GM21390 (cell line): ENCODE results near the gene DLGAP1.

Experiments
- ATAC-seq: cut with Tn5 transposase; IDR thresholded peaks from one replicate; pipeline ENCODE4 v1.9.1; 2021; ENCODE audit not compliant: unreplicated experiment

Gene DLGAP1

DNA sequence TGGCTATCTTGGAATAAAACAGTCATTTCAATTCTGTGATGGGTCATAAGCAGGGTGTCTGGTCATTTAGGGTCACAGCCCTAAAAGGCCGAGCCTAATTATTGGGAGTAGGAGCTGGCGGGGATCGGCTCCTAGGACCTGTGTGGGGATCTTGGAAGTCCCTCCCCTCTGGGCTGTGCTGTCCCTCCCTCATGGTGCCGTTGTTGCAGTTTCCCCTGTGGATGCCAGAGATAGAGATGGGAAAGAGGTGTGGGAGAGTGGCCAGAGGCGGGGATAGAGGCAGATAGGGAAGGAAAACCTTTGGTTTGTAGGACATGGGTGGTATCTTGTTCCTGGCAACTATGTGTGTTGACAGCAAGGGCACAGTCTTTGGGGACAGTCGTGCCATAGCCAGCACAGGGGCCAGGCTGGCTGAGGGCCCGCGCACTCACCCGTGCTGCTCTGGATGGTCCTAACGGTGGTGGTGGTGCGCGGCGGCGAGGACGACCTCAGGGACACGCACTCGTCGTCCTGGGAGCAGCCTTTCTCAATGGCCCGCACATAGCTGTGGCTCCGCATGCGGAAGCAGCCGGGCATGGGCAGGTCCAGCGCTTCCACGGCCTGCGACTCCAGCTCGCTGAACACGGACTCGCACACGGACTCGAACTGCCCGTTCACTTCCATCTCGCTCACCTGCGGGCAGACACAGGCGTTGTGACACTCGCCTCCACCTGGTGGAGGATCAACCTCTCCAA is 726.2 kb downstream of the DLGAP1 start:
- ATAC-seq: no peak

DNA sequence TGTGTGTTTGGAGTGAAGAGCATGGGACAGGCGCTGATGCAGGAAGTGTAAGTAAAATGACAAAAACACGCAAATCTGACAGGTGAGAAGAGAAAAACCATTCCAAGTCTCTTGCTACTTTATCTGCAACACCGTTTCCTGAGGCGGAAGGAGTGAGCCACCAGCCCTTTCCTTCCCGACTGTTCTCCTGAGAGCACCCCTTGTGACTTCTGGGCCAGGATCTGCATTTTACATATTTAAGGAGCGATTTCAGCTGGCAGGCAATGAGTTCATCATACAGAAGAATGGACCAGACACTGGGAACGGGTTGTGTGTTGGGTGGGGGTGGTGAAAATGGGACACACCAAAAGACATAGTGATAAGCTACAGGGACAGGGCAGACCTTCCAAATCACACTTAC is 727.8 kb downstream of the DLGAP1 start:
- no peak for ATAC-seq

DNA sequence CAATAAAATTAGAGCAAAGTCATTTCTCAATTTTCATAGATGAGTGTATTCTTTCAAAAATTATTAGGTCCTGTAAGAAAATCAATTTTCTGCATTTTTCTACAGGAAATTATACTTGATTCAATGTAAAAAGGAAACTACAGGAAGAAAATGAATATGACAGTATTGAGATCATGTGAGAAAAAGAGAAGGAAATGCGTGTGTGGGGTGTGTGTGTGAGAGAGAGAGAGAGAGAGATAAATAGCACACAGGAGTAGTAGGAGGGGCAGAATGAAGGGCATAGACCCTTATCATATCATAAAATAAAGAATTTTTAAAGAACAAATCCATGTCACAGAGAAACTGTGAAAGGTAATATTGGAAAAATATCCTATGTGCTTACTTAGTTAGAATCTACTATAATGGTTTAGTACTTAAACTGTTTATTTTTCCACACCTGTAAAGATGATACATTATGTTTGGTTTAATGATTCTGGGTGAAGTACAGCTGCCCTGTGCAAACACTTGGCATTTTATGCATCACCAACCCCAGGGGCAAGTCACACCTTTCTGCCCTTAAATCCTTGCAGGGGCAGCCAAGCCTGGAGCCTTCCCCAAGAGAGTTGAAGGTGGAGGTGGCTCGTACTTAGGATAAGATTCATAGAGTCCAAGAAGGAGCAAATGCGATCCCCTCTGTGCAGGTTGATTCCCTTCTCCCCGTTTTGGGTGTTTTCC is 728.7 kb downstream of the DLGAP1 start:
- no peak for ATAC-seq

DNA sequence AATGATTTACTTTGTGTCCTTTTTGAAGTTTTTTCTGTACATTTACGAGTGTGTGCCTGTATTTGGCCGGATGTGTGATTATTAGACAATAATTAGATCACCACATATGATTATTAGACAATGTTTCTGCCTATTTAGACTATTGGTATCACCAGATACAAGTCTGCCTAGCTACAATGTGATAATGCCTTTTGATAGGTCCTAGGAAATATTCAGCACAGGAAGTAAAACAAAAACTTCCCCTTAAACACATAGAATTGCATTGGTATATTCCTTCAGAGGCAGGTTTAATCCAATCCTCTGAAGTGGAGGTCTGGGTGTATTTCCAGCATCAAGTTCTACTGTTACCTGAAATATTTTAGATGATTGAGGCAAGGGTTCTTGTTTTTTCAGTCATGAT is 730.0 kb downstream of the DLGAP1 start:
- no peak for ATAC-seq

DNA sequence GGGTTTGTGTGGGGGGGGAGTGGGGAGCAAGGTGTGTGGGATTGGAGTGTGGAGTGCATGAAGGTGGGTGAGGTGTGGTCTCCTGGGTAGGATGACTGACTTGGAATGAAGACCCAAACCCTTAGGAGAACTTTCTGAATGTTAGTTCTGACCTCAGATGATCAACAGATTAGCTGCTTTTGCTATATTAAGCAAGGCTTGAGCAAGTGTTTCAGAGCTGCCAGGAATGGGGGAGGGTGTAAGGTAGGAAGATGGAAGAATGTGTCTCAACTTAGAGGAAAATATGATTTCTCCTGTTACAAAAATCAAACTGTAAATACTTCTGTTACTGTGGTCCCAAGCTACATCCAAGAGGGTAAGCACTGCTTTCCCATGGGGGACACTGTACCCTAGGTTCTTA is 731.6 kb downstream of the DLGAP1 start:
- no peak for ATAC-seq

DNA sequence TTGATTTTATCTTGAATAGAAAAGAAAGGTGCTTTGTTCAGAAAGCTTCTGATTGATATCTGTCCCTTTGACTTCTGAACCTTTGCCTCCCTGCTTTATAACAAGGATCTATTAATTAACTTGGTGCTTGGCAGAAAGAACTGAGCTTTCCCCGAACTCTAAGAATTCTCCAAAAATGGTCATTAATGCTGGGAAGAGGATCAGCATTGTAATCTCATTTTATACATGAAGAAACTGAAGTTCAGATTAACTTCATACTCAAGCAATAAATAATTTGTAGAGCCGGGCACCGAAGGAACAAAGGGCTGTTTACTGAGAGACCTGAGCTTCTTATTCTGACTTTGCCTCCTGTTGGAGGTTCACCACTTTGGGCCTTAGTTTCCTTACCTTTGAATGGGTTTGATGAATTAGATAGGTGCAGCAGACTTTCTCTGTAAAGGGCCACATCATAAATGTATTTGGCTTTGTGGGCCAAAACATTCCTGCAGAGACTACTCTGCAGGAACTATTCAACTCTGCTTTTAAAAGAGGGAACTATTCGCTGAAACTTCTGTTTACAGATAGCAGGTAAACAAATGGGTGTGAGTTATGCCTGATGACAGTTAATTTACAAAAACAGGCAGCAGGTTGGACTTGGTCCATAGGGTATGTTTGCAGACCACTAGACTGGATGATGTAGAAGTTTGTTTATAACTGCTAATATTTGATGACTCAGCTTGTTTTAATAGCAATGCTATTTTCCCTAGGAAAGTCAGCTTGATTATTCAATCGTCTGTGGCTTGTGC is 732.3 kb downstream of the DLGAP1 start:
- no peak for ATAC-seq

DNA sequence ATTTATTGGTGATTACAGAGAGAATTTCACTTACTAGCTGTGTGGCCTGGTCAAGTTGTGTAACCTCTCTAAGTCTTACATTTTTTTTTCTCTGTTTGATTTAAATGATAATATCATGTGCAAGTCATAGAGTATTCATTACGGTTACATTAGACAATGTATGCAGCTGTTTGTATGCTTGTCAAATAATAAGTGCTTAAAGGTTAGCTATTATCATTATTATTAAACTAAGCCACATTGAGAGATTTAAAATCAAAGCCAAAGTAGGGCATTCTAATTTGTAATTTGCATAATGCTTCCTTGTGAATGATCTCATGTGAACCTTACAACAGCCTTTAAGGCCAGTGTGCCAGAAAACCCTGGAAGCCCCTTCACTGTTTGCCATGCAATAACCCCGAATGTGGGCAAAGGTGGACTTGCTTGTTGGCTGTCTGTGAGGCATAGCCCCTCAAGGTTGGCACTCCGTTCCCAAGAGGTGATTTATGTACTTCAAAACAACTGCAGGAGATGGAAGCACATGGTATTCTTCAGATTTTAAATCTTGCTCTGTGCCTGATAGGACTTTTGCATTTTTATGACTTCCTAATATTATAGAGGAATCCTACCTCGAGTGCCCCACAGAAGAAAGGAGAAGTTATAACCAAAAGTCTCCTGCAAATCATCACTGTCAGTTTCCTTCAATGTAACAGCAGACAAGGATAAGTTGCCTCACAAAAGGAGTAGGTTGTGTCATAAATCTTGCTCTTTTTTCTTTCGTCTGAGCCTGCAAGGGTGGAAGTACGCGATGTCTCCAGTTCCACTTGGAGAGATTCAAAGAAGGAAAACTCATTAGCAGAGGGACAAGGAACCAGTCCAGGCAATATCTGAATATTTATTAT is 733.1 kb downstream of the DLGAP1 start:
- ATAC-seq: no peak

DNA sequence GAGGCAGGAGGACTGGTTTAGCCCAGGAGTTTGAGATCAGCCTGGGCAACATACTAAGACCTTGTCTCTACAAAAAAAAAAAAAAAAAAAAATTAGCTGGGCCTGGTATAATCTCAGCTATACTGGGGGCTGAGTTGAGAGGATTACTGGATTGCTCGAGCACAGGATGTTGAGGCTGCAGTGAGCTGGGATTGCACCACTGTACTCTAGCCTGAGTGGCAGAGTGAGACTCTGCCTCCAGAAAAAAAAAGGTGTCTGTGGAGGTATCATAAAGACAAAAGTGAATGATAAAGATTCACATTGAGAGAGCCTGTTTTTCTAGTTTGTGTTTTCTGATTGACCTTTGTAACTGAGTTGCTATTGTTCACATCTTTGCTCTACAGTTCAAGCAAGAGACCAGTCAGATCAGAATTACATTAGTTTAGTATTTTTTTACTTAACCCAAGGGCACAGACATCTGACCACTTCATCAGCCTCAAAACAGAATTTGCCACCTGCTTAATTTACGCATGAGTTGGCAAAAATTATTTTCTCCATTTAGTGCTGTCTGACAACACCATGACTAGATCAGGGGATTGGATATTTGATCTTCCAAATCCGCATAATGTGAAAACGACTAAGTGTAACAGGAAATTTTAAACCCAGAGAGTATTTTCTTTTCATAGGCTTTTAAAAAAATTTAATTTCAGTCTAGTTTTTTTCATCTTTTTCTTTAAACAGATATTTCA is 734.1 kb downstream of the DLGAP1 start:
- ATAC-seq: no peak

DNA sequence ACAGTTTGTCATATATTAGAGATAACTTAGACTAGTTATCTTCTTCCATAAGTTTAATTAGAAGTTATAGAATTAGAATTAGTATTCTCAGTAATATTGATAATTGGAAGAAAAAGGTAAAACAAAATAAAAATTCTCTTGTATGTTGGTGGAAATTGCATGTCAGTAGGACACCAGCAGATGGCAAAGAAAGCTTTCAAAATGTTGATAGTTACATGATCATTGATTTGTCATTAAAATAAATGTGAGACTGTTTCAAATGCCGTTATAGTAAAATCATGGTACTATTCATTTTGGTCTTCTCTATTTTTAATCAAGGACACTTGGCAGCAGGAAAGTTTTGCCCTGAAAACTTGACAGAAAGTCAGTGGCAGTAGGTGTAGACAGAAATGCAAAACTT is 734.9 kb downstream of the DLGAP1 start:
- no peak for ATAC-seq

DNA sequence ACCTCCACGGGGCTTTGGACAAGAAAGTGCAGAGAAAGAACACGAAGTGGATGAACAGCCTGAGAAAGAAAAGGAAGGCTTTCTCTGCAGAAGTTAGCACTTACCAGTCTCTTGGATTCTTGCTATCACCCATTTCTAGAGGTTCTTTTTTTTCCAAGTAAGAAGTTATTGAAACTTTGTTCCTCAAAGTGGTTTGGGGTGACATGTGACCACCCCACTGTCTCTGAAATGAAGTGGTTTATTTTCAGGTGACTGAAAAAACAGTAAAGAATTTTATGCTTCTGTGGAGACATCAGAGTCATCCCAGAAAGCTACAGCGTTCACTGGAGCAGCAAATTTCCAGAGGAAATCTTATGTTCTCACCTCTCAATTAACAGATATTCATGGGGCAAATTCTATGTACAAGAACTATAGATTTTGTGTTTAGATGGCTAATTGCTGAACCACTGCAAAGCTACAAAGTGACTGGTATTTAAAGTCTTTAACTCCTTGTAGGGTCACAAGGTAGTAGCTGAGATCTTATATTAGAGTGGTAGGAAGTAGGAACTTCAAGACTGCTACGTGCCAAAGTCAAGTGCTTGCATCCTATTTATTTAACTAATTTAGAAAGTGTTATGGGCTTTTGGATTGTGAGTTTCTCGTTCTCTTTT is 737.6 kb downstream of the DLGAP1 start:
- no peak for ATAC-seq

DNA sequence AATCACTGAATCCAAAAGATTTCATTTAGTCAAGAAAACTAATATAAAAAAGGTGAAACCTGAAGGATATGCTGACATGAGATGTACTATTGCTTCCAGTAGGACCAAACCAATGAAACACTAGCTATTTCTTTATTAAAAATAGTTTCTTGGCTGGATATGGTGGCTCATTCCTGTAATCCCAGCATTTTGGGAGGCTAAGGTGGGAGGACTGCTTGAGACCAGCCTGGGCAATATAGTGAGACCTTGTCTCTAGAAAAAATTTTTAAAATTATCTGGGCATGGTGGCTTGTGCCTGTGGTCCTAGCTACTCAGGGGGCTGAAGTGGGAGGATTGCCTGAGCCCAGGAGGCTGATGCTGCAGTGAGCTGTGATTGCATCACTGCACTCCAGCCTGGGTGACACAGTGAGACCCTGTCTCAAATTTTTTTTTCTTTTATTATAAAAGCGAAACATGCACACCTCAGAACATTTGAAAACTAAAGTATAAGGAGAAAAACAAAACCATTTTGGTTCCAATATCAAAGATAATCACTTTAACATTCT is 738.9 kb downstream of the DLGAP1 start:
- no peak for ATAC-seq

DNA sequence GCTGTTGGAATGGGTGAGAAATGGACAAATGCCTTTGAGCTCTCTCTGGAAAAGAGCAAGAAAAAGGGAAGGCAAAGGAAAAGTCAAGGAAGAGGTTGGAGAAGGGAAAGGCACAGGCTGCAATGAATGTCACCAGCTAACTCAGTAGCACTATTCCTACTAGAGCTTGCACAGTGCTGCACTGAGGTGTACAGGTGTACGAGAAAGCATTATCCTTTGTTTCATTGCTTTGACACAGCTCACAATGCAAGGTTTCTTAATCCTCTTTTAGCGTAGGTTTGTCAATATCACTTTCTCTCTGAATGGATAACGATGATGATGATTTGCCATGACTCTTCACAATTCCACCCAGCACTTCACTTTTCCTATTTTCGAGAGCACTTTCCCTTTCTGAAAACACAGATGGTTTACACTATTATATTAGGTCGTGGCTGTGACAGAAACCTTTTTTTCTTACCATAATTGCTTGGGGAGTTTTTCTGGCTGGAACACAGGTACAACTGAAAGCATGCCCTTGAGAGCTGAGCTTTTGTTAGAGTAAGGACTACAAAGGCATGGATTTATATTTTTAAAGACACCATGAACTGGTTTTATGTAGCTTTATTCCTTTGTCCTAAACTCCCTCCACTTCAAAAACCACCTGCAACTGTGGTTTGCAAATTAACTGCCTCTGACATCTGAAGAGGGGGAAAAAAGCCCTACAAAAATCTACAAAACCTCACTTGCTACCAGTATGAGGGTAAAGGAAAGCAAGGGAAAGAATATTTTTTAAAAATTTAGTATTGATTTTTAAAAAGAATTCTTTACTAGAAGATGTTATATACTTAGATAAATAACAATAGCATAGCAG is 739.7 kb downstream of the DLGAP1 start:
- no peak for ATAC-seq

DNA sequence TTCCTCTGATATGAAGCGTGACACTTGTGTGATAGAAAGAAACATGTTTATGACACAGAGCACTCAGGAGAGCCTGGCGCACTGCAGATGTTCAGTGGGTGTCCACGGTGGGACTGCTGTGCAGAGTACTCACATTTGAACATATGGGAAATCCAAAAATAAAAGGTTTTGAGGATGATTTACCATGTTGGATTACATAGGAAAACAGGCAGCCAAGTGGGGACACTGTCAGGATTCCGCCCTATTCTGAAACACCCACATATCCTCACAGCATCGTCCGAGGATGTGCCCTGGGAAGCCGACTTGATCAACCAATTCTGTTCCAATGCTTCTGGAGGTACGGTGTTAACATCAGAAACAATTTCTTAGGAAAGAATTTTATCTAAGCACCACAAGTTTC is 741.4 kb downstream of the DLGAP1 start:
- ATAC-seq: no peak

DNA sequence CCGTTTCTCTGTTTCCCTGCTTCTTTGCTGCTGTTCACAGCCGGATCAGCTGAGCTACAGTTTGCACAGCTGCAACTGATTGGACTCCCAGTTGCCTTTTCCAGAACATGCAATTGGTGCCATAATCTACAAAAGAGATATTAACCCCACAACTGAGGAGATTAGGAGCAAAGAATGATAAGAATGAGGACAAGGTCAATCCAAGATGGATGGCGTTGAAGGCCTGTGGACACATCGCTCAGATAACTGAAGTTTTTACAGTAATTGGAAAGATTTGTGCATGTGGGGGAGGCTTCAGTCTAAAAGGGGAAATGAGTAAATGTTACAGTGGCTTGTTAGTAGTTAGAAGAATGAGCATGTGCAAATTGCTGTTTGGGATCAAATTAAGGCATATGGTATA is 741.9 kb downstream of the DLGAP1 start:
- no peak for ATAC-seq

DNA sequence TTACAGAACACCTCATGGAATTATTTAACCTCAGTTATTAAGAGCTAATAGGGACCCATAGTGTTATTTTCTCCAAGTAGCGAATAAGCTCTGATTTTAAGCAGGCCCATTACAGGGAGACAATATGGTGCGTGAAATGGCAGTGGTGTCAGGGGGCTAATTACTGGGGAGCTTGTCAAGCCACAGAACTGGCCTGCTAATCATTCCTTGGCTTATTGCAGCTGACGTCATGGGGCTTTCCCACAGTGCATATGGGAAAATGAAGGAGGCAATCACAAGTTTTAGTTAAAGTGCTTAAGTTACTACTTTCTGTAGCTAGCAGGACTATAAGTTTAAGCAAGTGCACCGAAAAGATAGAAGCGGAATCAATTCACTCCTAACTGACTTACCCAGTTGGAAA is 742.6 kb downstream of the DLGAP1 start:
- ATAC-seq: no peak

DNA sequence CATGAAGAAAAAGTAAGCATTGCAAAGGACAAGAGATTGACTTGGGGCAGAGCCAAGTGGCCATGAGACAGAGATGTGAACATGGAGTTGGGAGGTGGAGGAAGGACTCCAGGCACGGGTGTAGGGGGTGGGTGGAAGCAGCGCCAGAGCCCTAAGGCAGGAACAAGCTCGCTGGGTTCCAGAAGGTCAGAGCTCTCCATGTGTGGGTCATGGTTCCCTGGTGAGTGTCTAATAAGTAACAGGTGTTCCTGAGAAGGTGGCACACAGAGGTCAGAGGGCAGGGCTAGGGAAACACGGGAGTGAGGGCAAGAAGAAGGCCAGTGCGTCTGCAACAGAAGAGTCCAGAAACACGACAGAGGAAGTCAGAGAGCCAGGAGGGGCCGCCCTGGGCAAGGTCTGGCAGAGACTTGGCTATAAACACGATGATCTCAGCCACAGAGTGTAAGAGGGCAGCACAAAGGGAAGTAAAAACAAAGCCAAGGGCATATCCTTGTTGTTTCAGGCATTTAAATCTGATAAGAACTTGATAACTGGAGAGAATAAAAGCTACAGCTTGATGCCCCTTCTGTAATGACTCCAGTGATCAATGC is 744.3 kb downstream of the DLGAP1 start:
- no peak for ATAC-seq

DNA sequence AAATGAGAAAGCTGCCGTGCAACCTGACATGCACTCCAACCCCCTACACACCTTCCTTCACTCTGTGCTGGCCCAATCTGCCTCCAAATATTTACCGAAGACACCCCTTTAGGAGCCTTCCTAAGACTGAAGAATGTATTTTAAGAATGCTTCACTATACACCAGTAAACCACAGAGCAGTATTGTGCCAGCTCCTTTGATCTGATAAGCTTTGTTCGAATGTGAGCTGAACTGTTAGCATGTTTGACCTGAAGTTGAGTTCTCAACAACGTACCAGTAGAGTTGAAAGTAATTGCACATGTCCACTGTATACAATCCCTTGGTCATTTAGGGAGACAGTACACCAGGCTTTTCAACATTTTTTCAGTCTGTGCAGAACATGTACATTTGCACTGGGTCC is 745.9 kb downstream of the DLGAP1 start:
- no peak for ATAC-seq
